Stimulated activated CD4-positive, alpha-beta T cell treated with anti-CD3 and anti-CD28 coated beads, TNF-alpha, amount 100 ng/mL, for 4 hours (primary cell): ENCODE results near the gene MATN1.
"Not testable (repeated sequence)": the region's sequence is repeated elsewhere in the genome, so short reads cannot be mapped to it uniquely, and the experiment has no call there.

Experiments used
- DNase-seq, 3 experiments: peaks; one replicate each; pipeline ENCODE4 v3.0.0-alpha.2; 2020; ENCODE audit warnings: low read depth in 3 of 3

Gene MATN1

DNA sequence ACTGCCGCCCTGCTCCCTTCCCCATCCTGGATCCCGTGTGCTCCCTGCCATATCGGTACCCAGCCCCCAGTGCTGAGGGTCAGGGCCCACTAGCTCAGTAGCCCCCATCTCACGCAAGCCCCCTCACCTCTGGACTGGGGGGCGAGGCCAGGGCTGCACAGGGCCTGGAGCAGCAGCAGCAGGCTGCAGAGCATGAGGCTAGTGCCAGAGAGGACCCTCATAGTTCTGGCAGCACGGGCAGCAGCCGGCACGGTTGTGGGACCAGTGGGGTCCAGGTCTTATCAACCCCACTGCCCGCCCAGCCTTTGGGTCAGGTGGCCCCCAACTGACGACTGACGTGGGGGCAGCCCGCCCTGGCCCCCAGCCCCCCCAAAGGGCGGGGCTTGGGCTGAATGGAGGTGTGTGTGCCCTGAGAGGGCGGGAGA lies at the start of gene MATN1:
TSS of gene MATN1 (minus strand) at position 255 of the 425 bp plus-strand sequence. CDS start at position 221, 34 bp downstream.
- no peak for DNase-seq

DNA sequence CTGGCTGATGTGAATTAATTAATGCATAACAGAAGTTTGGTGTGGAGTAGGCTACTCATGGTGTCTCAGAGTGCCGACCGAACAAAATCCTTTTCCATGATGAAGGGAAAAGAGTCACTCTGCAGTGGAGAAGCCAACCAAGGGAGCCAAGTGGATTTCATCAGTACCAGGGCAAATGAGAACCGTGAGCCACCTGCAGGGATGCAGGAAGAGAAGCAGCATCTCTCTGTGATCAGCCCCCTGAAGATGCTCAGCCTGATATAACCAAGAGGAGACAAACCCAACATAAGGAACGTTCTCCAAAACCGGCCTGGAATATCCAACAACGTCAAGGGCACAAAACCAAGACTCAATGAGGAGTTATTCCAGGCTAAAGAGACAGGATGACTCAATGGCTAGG lies 47.6 kb upstream of the MATN1 start:
- no peak for DNase-seq

DNA sequence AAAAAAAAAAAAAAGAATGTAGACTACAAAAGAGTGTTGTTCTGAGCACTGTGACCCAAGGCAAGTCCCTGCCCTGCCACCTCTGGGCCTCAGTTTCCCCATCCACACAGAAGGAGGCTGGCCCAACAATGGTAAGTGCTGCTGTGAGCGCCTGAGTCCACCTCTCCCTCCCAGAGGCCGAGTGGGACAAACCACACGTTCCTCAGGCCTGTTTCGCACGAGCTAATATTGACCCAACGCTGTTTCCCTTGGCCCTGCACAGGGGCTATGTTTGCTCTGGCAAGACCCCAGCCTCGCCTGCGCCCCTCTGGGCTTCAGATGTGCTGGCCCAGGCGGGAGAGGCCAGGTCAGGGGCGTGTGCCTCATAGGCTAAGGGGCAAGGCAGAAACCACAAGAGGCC lies 46.8 kb upstream of the MATN1 start:
- DNase-seq, result no peak

DNA sequence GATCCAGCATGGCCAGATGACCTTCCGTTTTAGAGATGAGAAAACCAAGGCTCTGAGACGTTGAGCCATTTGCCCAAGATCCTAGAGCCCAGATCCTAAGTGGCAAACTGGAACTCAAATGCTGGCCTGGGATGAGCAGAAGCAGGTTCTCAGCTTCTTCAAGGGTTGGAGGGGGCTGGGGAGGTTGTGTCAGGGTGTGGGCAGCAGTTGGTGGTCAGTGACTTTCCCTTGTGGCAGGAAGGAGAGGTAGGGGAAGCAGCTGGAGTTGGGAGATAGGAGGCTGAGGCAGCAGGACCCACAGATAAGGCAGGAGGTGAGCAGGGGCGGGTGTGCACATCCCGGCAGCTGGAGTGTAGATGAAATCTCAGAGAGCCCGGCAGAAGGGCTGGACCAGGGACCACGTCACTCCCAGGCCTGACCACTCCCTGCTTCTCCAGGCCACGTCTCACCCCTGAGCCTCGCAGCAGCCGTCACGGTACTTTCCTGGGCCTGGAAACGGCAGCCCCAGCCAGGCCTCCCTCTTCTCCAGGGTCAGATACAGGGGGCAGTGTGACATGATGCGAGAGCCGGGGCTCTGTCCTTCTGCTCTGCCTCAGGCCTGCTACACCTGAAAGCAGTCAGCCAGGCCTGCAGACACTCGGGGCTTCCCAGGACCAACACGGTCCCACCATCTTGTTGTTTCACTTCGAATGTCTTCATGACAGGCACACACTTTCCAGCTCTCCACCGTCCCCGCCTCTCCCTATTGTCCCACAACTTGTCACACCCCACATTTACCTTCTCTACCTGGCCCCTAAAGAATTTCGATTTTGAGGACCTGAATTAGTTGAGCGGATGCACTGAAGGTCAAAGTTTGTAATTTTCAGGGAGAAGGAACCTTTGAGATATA lies 45.7 kb upstream of the MATN1 start:
- no peak for DNase-seq

- DNase-seq, result no peak
Observed at GRCh38 chr1:30768159-30768829, 44.9 kb upstream of the MATN1 start.

GRCh38 chr1:30766948-30767347 lies 43.6 kb upstream of the MATN1 start:
- not testable (repeated sequence) for DNase-seq

DNA sequence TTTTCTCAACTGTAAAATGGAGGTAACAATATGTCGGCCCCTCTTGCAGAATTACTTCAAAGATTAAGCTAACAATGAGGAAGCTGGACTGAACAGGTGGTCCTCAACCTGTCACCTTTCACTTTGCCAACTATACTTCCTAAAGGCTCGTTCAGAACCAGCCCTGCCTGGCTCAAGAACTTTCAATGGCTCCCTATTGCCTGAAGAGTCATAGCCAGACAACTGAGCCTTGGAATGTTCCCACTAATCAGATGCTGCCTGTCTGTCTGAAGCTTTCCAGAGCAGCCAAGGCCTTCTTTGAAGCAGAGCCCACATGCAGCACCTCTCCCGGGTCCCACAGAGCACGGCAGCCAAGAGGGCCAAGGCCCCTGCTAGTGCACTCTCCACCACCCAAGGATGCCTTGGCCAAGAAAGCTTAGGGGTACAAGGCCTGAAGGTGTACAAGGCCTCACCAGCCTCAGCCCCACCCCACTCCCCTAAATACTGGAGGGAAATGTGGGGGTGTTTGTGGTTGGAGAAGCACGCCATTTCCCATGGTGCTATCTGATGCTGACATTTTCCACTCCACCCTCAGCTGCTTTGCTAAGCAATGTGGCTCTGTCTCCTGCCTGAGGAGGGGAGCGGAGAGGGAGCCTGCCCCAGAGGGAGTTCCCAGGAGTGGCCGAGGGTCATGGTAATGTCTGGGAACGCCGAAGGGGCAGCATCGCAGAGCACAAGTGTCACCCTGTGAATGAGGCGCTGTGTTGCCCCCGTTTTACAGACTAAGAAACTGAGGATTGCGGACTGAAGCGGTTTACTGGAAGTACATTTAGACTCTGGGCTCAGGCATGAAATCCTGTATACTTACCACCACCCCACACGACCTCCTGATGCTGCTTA lies 42.4 kb upstream of the MATN1 start:
- DNase-seq, result no peak

DNA sequence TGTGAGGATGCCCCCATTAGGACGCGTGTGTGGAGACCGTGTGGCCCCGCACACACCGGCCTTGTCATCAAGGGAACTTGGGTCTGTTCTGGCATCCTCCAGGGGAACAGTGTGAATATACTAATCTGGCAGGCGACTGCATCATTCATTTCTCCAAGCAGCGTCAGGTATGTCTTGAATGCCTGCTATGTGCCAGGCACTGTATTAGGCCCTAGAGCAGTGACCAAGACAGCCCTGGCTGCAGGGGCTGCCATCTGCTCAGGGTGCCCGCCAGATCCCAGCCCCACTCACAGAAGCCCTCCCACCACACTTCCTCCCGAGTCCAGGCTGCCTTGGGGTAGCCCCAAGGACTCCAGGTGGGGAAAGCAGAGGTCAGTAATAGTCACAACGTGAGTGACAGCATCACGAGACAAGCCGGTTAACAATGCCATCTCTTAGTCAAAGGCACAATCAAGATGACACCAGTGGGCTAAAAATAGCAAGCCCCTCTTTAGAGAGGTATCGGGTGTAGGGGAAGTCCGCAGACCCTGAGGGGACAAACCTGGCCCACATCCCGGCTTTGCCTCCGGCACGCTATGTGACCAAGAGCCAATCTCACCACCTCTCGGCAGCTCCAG lies 41.7 kb upstream of the MATN1 start:
- no peak for DNase-seq

DNA sequence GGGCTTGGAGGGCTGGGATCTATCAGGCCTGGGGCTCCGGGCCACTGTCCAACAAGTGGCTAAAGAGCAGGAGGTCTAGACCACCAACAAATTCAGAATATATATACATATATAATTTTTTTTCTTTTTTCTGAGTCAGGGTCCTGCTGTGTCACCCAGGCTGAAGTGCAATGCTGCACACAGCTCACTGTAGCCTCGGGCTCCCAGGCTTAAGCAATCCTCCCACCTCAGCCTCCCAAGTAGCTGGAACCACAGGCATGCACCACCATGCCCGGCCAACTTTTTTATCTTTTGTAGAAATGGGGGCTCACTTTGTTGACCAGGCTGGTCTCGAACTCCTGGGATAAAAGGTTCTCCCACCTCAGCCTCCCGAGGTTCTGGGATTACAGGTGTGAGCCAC lies 41.0 kb upstream of the MATN1 start:
- DNase-seq, result no peak

DNA sequence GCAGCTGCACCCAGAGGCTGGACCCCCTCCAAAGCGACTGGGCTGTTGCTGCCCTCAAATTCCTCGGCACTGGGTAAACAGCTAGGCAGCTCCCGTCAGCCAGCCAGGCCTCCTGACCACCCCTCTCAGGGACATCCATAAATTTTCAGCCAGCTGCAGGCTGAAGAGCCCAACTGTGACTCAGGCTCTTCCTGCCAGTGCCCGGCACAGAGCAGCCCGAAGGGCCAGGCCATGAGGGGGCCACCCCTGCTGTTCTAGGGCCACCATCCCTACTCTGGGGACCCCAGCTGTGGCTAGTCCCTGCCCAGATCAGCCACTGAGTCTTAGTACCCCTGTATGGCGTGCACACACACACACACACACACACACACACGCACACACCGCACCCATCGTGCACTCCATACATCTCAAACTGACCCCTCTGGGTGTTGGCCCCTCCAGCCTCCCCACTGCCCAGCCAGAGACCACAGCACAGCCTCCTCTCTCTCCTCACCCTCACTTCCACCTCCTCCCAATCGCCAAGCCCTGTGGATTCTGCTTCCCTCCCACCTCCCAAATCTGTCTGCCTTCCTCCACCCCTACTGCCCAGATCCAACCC lies 40.4 kb upstream of the MATN1 start:
- DNase-seq, result no peak

GRCh38 chr1:30762930-30763650 lies 39.7 kb upstream of the MATN1 start:
- no peak for DNase-seq

- DNase-seq, result no peak
Observed at GRCh38 chr1:30762152-30762929, 39.0 kb upstream of the MATN1 start.

DNA sequence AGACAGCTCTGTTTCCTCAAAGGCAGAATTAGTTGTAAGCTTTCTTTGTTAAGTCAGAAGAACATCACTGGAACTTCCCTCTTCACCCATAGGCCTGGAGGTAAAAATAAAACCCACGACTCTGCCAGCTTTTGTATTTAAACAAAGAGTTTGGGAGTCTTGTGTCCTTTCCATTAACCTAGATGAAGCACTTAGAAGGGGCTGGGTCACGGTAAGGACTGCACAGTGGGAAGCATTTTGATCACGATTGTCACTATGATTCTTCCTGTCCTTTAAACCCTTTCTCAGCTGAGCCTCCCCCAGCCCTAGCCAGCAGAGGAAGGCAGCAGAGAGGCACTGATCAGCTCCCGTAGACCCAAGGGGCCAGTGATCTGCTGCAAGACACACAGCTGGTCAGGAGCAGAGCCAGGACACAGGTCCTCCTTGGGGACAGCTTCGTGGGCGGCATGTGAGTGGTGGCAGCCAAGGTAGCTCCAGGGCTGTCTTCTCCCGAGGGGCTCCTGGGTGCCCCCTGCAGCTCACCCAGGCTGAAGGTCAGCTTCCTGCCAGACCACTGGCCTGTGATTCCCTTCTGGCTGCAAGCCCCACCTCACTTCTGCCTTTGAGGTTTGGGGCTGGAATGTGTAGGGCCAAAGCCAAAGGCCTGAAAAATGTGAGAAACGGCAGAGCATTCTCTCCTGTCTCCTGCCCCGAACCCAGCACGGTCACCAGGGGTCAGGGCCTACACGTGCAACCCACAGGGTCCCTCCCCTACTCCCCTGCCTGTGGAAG lies 38.2 kb upstream of the MATN1 start:
- DNase-seq, result no peak

DNA sequence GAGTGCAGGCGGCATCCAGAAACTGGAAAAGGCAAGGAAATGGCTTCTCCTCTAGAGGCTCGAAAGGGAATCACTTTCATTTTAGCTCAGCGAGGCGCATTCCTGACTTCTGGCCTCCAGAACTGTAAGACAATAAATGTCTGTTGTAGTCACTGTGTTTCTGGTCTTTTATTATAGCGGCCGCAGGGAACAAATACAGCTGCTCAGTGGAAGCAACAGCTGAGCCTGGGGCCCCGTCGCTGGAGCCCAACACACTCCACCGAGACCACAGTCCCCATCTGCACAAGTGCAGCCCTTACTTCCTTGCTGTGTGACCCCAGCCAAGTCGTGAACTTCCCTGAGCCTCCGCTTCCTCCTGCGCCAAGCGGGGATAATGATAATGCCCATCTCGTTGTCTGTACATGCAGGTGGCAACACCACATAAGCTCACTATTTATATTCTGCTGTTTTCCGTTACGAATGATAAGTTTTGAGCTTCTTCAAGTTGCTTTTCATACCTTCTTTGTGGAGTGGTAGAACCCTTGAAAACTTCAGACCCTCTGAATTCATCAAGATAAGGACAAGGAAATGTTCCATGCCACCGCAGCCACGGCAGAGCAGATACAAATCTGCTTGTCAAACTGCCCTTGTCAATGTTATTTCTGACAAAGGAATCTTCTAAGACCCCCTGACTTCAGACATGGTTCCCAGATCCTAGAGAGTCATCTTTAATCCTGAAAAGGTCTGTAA lies 37.4 kb upstream of the MATN1 start:
- no peak for DNase-seq

GRCh38 chr1:30759718-30760281 lies 36.4 kb upstream of the MATN1 start:
- no peak for DNase-seq

GRCh38 chr1:30758785-30759380 lies 35.5 kb upstream of the MATN1 start:
- no peak for DNase-seq

DNA sequence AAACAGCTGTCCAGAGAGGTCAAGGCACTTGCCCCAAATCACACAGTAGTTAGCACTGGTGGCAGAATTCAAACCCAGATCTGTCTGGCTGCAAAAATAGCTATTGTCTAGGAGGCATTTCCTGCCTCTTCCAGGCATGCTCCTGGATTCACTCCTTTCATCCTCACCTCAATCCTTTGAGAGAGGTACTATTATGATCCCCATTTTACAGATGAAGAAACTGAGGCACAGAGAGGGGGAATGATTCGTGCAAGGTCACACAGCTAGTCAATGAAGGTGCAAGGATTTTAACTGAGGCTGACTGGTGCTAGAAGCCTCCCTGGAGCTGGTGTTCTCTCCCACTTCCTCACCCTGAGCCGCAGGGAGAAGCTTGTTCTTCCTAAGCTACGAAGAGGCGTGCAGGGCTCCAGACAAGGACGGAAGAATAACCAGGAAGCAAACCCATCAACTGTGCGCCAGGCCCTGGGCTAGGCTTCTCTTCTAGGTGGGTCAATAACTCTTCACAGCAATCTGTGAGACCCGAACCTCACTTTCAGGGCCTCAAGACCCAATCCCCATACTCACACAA lies 34.8 kb upstream of the MATN1 start:
- no peak for DNase-seq
